Smooth muscle cell of the brain vasculature (primary cell): ENCODE results near the gene CYP21A2.
"Not testable (repeated sequence)": the region's sequence is repeated elsewhere in the genome, so short reads cannot be mapped to it uniquely, and the experiment has no call there.

Experiments used
- DNase-seq: peaks from one replicate; pipeline ENCODE4 v3.0.0-alpha.2; 2012; ENCODE audit warnings: low read depth, low spot score

The CYP21A2 gene

DNA sequence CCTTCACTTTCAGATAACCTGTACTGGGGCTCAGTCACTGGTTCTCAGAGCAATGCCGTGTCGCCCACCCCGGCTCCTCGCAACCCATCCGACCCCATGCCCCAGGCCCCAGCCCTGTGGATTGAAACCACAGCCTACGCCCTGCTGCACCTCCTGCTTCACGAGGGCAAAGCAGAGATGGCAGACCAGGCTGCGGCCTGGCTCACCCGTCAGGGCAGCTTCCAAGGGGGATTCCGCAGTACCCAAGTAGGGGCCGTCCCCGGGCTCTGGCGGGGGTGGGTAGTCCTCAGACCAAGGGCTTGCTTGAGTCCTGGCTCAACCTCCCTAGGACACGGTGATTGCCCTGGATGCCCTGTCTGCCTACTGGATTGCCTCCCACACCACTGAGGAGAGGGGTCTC, 8.7 kb upstream of the CYP21A2 start:
- DNase-seq = not testable (repeated sequence)

DNA sequence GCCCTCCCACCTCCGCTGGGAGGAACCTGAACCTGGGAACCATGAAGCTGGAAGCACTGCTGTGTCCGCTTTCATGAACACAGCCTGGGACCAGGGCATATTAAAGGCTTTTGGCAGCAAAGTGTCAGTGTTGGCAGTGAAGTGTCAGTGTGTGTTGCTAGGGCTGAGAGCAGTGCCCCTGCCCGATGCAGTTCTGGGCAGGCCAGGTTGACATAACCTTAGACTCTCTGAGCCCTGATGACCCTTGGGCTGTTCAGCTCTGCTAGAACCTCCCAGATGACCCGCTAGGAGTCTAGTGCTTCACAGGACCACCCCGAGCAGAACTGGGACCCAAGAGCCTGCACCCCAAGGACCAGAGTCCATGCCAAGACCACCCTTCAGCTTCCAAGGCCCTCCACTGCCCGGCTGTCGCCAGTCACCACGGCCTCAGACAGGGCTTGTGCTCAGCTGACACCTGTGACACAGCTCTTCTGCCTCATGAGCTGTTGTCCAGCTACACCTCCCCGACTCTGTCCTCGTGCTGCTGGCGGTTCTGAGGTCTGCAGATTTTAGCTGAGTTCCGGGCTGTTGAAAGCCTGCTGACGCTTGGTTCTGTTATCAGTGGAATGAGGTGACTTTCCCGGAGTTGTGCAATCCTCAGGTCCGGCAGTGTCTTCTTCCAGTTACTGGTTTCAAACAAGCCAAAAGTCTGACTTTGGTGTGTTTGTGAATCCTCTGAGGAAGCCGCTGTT, 2.8 kb upstream of the CYP21A2 start:
- DNase-seq = not testable (repeated sequence)

DNA sequence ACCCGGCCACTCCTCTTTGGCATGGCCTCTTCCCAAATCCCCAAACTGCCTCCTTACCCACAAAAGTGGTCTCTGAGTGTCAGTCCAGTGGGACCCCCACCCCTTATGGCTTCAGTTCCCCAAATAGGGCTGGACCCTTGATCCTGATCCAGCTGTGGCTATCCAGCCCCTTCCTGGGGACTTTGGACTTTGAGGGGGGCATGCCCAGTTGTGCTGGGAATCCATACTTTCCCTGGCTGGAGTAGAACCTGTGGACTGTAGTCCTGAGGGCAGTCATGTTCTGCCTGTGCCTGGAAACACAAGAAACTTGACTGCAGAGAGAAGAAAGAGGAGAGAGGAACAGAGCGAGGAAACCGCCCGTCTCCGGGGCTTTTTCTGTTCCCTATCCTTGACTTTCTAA, 1.1 kb upstream of the CYP21A2 start:
- DNase-seq = not testable (repeated sequence)

DNA sequence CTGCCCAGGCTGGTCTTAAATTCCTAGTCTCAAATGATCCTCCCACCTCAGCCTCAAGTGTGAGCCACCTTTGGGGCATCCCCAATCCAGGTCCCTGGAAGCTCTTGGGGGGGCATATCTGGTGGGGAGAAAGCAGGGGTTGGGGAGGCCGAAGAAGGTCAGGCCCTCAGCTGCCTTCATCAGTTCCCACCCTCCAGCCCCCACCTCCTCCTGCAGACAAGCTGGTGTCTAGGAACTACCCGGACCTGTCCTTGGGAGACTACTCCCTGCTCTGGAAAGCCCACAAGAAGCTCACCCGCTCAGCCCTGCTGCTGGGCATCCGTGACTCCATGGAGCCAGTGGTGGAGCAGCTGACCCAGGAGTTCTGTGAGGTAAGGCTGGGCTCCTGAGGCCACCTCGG, 663 bp downstream of the CYP21A2 start:
- not testable (repeated sequence) for DNase-seq

DNA sequence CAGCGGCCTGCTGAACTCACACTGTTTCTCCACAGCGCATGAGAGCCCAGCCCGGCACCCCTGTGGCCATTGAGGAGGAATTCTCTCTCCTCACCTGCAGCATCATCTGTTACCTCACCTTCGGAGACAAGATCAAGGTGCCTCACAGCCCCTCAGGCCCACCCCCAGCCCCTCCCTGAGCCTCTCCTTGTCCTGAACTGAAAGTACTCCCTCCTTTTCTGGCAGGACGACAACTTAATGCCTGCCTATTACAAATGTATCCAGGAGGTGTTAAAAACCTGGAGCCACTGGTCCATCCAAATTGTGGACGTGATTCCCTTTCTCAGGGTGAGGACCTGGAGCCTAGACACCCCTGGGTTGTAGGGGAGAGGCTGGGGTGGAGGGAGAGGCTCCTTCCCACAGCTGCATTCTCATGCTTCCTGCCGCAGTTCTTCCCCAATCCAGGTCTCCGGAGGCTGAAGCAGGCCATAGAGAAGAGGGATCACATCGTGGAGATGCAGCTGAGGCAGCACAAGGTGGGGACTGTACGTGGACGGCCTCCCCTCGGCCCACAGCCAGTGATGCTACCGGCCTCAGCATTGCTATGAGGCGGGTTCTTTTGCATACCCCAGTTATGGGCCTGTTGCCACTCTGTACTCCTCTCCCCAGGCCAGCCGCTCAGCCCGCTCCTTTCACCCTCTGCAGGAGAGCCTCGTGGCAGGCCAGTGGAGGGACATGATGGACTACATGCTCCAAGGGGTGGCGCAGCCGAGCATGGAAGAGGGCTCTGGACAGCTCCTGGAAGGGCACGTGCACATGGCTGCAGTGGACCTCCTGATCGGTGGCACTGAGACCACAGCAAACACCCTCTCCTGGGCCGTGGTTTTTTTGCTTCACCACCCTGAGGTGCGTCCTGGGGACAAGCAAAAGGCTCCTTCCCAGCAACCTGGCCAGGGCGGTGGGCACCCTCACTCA, 1.4 kb downstream of the CYP21A2 start:
- not testable (repeated sequence) for DNase-seq

- DNase-seq = not testable (repeated sequence)
These were observed 2.3 kb downstream of the CYP21A2 start for GRCh38 chr6:32040299-32041049.

DNA sequence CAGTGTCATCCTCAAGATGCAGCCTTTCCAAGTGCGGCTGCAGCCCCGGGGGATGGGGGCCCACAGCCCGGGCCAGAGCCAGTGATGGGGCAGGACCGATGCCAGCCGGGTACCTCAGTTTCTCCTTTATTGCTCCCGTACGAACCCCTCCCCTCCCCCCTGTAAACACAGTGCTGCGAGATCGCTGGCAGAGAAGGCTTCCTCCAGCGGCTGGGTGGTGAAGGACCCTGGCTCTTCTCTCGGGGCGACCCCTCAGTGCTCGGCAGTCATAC, 2.8 kb downstream of the CYP21A2 start:
- DNase-seq = not testable (repeated sequence)

- DNase-seq = not testable (repeated sequence)
These were observed 3.2 kb downstream of the CYP21A2 start for GRCh38 chr6:32041385-32041784.

DNA sequence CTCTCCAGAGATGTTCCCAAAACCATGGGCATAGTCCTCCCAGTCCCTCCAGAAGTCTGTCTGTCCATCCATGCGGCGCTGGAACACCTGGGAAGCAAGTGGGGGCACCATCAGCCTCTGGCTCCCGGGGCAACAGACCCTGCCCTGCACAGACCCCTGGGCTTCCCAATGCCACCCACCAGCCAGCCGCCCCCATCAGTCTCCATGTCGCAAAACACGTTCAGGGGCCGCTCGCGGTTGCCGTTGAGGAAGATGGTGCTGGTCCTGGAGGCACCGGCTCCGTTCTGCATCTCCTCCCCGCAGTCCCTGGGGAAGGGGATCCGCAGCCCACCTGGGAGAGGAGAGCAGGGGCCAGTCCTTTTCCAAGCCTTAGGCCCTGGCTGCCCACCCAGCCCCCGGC, 4.1 kb downstream of the CYP21A2 start:
- DNase-seq = not testable (repeated sequence)

- DNase-seq = not testable (repeated sequence)
These were observed 5.6 kb downstream of the CYP21A2 start for GRCh38 chr6:32043589-32044380.

DNA sequence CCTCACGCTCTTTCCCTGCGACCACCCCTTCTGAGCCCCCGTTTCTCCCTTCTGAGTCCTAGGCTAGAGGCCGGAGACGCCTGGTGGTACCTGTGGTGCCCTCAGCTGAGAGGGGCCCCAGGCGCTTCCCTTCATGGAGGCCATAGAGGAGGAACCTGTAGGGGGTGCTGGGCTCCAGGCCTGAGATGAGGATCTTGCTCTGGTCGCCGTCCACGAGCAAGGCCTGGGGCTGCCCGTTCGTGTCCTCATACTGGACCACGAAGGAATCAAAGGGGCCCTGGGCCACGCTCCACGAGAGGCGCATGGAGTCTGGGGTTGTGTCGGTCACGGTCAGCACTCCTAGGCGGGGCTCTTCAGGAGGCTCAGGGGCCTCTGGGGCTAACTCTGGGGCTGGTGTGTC, 6.7 kb downstream of the CYP21A2 start:
- DNase-seq = not testable (repeated sequence)

GRCh38 chr6:32045811-32046449, 7.7 kb downstream of the CYP21A2 start:
- DNase-seq = no peak

- DNase-seq = no peak
These were observed 8.4 kb downstream of the CYP21A2 start for GRCh38 chr6:32046450-32047083.

- no peak for DNase-seq
These were observed 8.9 kb downstream of the CYP21A2 start for GRCh38 chr6:32047084-32047478.

DNA sequence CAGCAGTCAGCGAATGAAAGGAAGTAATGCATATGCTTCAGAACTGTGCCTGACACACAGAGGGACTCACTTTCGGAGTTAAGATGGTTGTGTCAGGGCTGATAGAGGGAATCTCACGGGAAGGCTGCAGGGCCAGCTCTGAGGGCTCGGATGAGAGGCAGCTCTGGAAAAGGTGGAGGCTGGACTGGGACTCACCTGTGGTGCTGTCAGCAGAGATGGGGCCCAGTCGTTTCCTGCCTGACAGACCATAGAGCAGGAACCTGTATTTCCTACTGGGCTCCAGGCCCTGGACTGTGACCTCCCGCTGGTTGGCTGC, 9.3 kb downstream of the CYP21A2 start:
- DNase-seq = no peak

DNA sequence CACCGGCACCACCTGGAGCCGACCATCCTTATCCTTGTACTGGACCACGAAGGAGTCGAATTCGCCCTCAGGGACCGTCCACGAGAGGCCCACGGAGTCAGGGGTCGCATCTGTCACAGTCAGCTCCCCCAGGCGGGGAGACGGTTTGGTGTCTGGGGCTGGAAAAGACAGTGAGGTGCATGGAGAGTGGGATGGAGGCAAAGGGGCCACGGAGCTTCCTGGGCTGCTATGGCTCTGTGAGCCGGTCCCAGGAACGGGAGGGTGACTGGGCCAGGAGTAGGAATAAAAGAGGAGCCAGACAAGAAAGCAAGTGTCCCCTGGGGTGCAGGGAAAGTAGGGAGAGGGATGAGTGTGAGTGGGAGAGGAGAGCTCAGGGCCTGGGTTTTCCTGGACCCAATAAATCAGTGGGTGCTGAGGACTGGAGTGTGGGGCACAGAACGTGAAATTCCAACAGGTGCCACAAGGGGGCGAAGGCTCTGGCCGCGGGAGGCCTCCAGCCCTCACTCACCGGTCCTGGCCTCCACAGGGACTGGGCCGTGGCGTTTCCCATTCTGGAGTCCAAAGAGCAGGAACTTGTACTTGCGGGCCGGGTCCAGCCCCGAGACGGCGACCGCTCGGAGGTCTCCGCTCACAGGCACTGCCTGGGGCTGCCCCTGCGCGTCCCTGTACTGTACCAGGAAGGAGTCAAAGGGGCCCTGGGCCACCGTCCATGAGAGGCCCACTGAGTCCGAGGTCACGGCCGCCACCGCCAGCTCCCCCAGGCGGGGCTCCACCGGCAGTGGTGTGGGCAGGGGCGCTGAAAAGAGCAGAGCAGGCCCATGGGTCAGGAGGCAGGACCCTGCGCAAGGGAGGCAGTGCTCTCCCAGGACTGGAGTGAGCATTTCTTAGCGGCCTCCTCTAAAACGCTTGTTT, 9.9 kb downstream of the CYP21A2 start:
- no peak for DNase-seq

- DNase-seq = not testable (repeated sequence)
These were observed 10.9 kb downstream of the CYP21A2 start for GRCh38 chr6:32049149-32049548.

GRCh38 chr6:32049736-32050135, 11.5 kb downstream of the CYP21A2 start:
- DNase-seq = not testable (repeated sequence)

GRCh38 chr6:32050562-32050961, 12.3 kb downstream of the CYP21A2 start:
- no peak for DNase-seq
